NCI-H1092 (cell line): ENCODE results near the gene ASTN1.
A peak's percentile ranks its signal among the peaks of the same experiment; 100 is the strongest.

ENCODE experiments used
- DNase-seq: peaks from one replicate; lab custom pipeline; 2025; lab: John Stamatoyannopoulos, UW

The ASTN1 gene

GRCh38 chr1:176878750-176879536 lies 285.6 kb downstream of the ASTN1 start:
- DNase-seq: no peak

GRCh38 chr1:176877557-176877956 lies 287.0 kb downstream of the ASTN1 start:
- DNase-seq: no peak

GRCh38 chr1:176876966-176877515 lies 287.5 kb downstream of the ASTN1 start:
- DNase-seq: no peak

GRCh38 chr1:176869577-176869976 lies 294.9 kb downstream of the ASTN1 start:
- DNase-seq: no peak

- DNase-seq: no peak
Measured at GRCh38 chr1:176866011-176866714, 298.3 kb downstream of the ASTN1 start.

GRCh38 chr1:176864211-176864610 lies 300.3 kb downstream of the ASTN1 start:
- DNase-seq: no peak

GRCh38 chr1:176863613-176864012 lies 300.9 kb downstream of the ASTN1 start:
- no peak for DNase-seq

GRCh38 chr1:176858433-176858916 lies 306.0 kb downstream of the ASTN1 start:
- no peak for DNase-seq

GRCh38 chr1:176857632-176858031 lies 306.9 kb downstream of the ASTN1 start:
- no peak for DNase-seq

GRCh38 chr1:176854758-176855745 lies 309.5 kb downstream of the ASTN1 start:
- DNase-seq: peak; percentile 4

- no peak for DNase-seq
Measured at GRCh38 chr1:176854121-176854520, 310.4 kb downstream of the ASTN1 start.

- no peak for DNase-seq
Measured at GRCh38 chr1:176853503-176853902, 311.0 kb downstream of the ASTN1 start.

- DNase-seq: no peak
Measured at GRCh38 chr1:176852124-176852523, 312.4 kb downstream of the ASTN1 start.

GRCh38 chr1:176850871-176851270 lies 313.6 kb downstream of the ASTN1 start:
- DNase-seq: no peak

GRCh38 chr1:176849281-176849680 lies 315.2 kb downstream of the ASTN1 start:
- no peak for DNase-seq

GRCh38 chr1:176847052-176847451 lies 317.5 kb downstream of the ASTN1 start:
- no peak for DNase-seq

GRCh38 chr1:176843352-176844297 lies 320.9 kb downstream of the ASTN1 start:
- peak; percentile 31 for DNase-seq

GRCh38 chr1:176841238-176841637 lies 323.3 kb downstream of the ASTN1 start:
- DNase-seq: no peak

GRCh38 chr1:176839216-176839615 lies 325.3 kb downstream of the ASTN1 start:
- DNase-seq: no peak

GRCh38 chr1:176838276-176838995 lies 326.1 kb downstream of the ASTN1 start:
- DNase-seq: no peak
